Glomerular visceral epithelial cell (primary cell): ENCODE data around the gene TNRC18.
"Not testable (repeated sequence)": the region's sequence is repeated elsewhere in the genome, so short reads cannot be mapped to it uniquely, and the experiment has no call there.

ENCODE experiments used
- DNase-seq: peaks from one replicate; pipeline ENCODE4 v3.0.0-alpha.2; 2016; ENCODE audit errors: extremely low spot score

Gene TNRC18

GRCh38 chr7:5315761-5316160 is 107.9 kb downstream of the TNRC18 start:
- DNase-seq: no peak

DNA sequence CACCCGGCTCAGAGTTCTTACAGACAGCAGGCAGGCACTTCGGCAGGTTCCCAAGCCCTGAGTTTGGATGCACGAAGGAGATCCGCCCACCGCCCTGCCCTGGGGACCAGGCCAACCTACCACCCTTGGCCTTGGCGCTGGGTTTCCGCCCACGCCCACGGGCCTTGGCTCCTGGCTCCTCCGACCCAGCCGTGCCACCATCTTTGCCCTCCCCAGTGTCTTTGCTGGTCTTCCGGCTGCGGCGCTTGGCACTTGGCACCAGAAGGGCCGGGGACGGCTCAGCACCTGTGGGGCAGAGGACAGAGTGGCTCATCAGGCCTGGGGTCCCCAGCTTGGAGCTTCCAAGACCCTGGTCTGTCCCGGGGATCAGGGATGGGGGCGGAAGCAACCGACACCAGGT is 108.8 kb downstream of the TNRC18 start:
- no peak for DNase-seq

GRCh38 chr7:5313076-5313885 is 110.4 kb downstream of the TNRC18 start:
- not testable (repeated sequence) for DNase-seq

GRCh38 chr7:5312276-5313070 is 111.2 kb downstream of the TNRC18 start:
- not testable (repeated sequence) for DNase-seq

GRCh38 chr7:5310822-5311405 is 112.7 kb downstream of the TNRC18 start:
- no peak for DNase-seq

- DNase-seq: no peak
Observed at GRCh38 chr7:5309146-5309545, 114.5 kb downstream of the TNRC18 start.

- not testable (repeated sequence) for DNase-seq
Observed at GRCh38 chr7:5307221-5308142, 116.2 kb downstream of the TNRC18 start.

- DNase-seq: not testable (repeated sequence)
Observed at GRCh38 chr7:5305050-5305449, 118.6 kb downstream of the TNRC18 start.

GRCh38 chr7:5303591-5304505 is 119.8 kb downstream of the TNRC18 start:
- DNase-seq: no peak

DNA sequence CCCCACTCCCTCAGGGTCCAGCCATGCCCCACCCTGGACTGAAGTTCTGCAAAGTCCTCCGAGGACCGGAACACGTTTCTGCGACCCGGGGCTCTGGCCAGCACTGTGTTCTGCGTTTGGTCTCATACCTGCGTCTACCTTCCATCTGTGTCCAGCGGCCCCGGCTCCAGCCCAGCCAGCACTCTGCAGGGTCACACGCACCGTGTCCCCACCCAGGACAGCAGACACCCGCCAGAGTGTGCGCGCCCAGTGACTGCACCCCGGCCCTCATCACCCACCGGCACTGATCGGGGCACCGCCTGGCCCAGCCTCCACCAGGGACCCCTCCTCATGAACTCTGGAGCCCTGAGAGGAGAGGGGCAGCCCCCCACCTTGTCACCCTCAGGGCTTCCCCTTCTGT is 120.6 kb downstream of the TNRC18 start:
- DNase-seq: no peak

DNA sequence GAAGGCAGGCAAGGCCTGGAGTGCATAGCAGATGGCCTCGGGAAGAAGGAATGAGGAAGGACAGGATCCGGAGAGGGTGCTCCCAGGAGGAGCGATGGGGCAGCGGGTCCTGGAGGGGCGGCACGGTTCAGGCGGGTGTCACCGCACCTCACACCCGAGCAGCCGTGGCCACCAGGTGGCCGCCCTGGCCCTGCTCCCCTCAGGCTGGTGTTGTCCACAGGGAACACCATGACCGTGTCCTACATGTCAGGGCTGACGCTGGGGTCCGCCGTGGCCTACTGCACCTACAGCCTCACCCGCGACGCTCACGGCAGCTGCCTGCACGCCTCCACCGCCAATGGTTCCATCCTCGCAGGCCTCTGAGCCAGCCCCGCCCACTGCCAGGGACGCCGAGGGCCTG is 121.1 kb downstream of the TNRC18 start:
- DNase-seq: no peak

DNA sequence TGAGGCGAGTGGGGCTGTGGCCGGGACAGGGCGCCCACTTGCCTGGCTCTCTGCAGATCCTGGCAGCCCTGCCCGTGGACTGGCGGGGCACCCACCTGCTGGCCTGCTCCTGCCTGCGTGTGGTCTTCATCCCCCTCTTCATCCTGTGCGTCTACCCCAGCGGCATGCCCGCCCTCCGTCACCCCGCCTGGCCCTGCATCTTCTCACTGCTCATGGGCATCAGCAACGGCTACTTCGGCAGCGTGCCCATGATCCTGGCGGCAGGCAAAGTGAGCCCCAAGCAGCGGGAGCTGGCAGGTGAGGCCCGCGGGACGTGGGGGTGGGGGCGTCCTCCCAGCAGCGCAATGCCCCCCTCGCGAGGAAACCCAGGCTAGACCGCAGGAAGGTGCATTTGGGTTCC is 123.3 kb downstream of the TNRC18 start:
- DNase-seq: no peak

GRCh38 chr7:5296611-5297226 is 126.9 kb downstream of the TNRC18 start:
- DNase-seq: no peak

- DNase-seq: no peak
Observed at GRCh38 chr7:5296015-5296610, 127.5 kb downstream of the TNRC18 start.

DNA sequence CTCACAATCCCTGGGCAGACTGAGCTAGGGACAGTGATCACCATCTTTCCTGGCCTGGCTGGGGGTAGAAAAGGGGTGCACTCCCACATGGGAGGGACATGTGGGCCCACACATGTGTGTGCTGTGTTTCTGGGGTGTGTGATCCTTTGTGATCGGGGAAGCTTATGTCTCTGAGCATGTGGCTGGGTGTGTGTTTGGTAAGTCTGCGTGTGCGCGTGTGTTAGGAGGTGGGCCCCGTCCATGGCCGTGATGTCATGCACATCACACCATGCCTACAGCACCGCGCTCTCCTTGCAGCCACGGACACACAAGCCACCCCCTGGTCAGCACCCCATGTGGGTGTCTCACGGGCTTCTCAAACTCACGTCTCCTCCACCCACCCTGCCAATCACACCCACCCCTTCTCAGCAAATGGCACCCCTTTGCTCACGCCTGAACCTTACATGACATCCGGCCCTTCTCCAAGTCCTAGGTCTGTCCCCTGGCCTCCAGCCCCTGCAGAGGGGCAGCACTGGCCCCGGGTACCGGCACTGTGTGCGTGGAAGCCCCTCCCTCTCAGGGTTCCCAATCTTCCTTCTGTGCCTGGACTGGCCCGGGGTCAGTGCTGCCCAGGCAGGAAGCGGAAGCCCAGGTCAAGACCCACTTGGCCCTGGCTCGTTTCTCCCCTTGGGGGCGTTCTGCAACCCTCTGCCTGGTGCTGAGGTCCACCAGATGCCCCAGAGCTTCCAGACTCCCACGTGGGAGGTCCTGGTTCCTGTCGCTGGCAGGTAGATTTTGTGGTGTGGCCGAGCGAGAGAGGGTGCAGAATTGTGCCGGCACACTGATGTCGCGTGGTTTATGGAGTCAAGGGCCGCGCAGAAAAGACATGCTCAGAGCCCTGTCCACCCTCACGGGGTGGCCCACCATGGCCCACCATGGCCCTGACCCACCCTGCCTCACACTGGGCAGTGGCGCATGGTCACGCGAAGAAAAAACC is 128.3 kb downstream of the TNRC18 start:
- no peak for DNase-seq

GRCh38 chr7:5294169-5294987 is 129.3 kb downstream of the TNRC18 start:
- DNase-seq: no peak

GRCh38 chr7:5291711-5292335 is 131.8 kb downstream of the TNRC18 start:
- not testable (repeated sequence) for DNase-seq
